Motor neuron (in vitro differentiated cells): Measurements from ENCODE around the gene INKA1. TPM values are rescaled to one million over a fixed set of nuclear protein-coding genes. Genes with fewer than 3 reads are reported as not detected.
A peak's percentile ranks its signal among the peaks of the same experiment; 100 is the strongest.
"Not testable (repeated sequence)": the region's sequence is repeated elsewhere in the genome, so short reads cannot be mapped to it uniquely, and the experiment has no call there.

Experiments
- ATAC-seq, 8 experiments: fragments of 200-7000 bp; cut with Tn5 transposase; replicated peaks in 6 of 8; 2 replicates each; pipeline ENCODE4 v1.8.0; 2021; ENCODE audit warnings: mild to moderate bottlenecking in 8 of 8, moderate library complexity in 8 of 8
- H3K27ac ChIP-seq, 2 donors: fragments of 250-450 bp; sonication (Bioruptor Pico); 2 replicates each; pipeline ENCODE4 v1.9.0; 2021; ENCODE audit warnings: antibody characterized with exemption in 2 of 2, mild to moderate bottlenecking in 2 of 2, moderate library complexity in 1 of 2
- H3K4me1 ChIP-seq, 2 donors: fragments of 250-450 bp; sonication (Bioruptor Pico); replicated peaks in 1 of 2; 2 replicates each; pipeline ENCODE4 v1.6.1; 2021; ENCODE audit warnings: antibody characterized with exemption in 2 of 2, mild to moderate bottlenecking in 2 of 2, moderate library complexity in 1 of 2
- H3K4me3 ChIP-seq, 5 donors: fragments of 250-450 bp; sonication (Bioruptor Pico); 2 replicates each; pipeline ENCODE4 v1.9.0; 2021; ENCODE audit warnings: antibody characterized with exemption in 5 of 5, mild to moderate bottlenecking in 5 of 5, moderate library complexity in 4 of 5
- WGBS, 10 experiments: fragments of 450-650 bp; shearing (Covaris generic); methylation state at CpG; one replicate each; pipeline ENCODE4 v1.0.0; 2022; 5-methylcytosine and 5-hydroxymethylcytosine counted together
- in situ Hi-C, 9 experiments: fragments of 400-800 bp; cut with MboI; loops; one replicate each; pipeline ENCODE4 v1.15.0; 2021; ENCODE audit warnings: low sequenced_read_pairs in 9 of 9, low pct_unique_long_range_greater_than_20kb in 2 of 9; ENCODE audit not compliant: unreplicated experiment in 9 of 9
- total RNA-seq, 8 experiments: library from RNA; unstranded; fragments of 300-600 nt; gene quantifications; 2 replicates each; pipeline versions ENCODE4 v1.2.3 to v1.2.4, GENCODE V29; 2022

INKA1 gene
- total RNA-seq, 8 experiments from 2014 or later = 0.81 to 3.5 (median 2.3) TPM

GRCh38 chr3:49779358-49780079 lies 23.5 kb upstream of the INKA1 start:
- in situ Hi-C loops = no loop called here
- no peak overlapping the region for H3K27ac ChIP-seq
- WGBS, 10 experiments = 70 to 100% (median 90%) methylated on average over 2 to 5 of the region's 5 CpGs
- H3K4me3 ChIP-seq = no peak overlapping the region
- no peak for ATAC-seq
- peaks cover 0 to 3% of the 10 kb centered on the region in 2 donors for H3K4me1 ChIP-seq

- Histone ChIP-seq H3K4me1 (peaks cover 6 to 8% of the 10 kb centered on the region in 2 donors), H3K27ac (no peak overlapping the region), H3K4me3 (no peak overlapping the region)
- WGBS, 10 experiments = 67 to 100% (median 88%) methylated on average over 1 to 4 of the region's 4 CpGs; no CpG with 5 or more reads in 3 of the 10 experiments
- in situ Hi-C loops = no loop called here
- peak in 3 of 8 experiments; percentile 93 to 97 (median 96) for ATAC-seq
Measured at GRCh38 chr3:49780080-49780974, 22.7 kb upstream of the INKA1 start.

- H3K4me3 ChIP-seq, H3K4me1 ChIP-seq, H3K27ac ChIP-seq, in situ Hi-C loops: not testable (repeated sequence)
- peak in 3 of 8 experiments; percentile 11 to 25 (median 24) for ATAC-seq
- WGBS, 10 experiments = 46 to 100% (median 91%) methylated on average over 3 to 9 of the region's 9 CpGs; no CpG with 5 or more reads in 1 of the 10 experiments
Measured at GRCh38 chr3:49780975-49781365, 22.1 kb upstream of the INKA1 start.

- no peak overlapping the region for H3K4me3 ChIP-seq
- H3K27ac ChIP-seq = no peak overlapping the region
- 11 to 100% (median 90%) methylated on average over 1 to 5 of the region's 5 CpGs for WGBS, 10 experiments
- in situ Hi-C loops = no loop called here
- no peak for ATAC-seq
- H3K4me1 ChIP-seq = peaks cover 7 to 8% of the 10 kb centered on the region in 2 donors
Measured at GRCh38 chr3:49781415-49782199, 21.5 kb upstream of the INKA1 start.

GRCh38 chr3:49782277-49782676 lies 20.8 kb upstream of the INKA1 start:
- H3K4me3 ChIP-seq, ATAC-seq, H3K27ac ChIP-seq, in situ Hi-C loops: not testable (repeated sequence)
- WGBS, 10 experiments = 85 to 100% (median 97%) methylated on average over 1 to 6 of the region's 9 CpGs; no CpG with 5 or more reads in 5 of the 10 experiments
- H3K4me1 ChIP-seq = peaks cover 12 to 13% of the 10 kb centered on the region in 2 donors

- Histone ChIP-seq H3K4me1 (peaks cover 22 to 23% of the 10 kb centered on the region in 2 donors), H3K4me3 (peak overlapping the region; percentile 79 to 96 (median 92)), H3K27ac (peak overlapping the region; percentile 90 to 95)
- in situ Hi-C loops = no loop called here
- ATAC-seq = peak; percentile 39 to 59 (median 46)
- 0 to 10% (median 7%) methylated on average over 1 to 17 of the region's 50 CpGs for WGBS, 10 experiments
Measured at GRCh38 chr3:49785565-49786356, 17.3 kb upstream of the INKA1 start.

- 0% methylated on average over 4 to 24 of the region's 55 CpGs; no CpG with 5 or more reads in 6 of the 10 experiments for WGBS, 10 experiments
- peak; percentile 93 to 99 (median 95) for ATAC-seq
- H3K27ac ChIP-seq = peak within 1 kb of the TSS; percentile 90 to 96
- in situ Hi-C loops = no loop called here
- H3K4me3 ChIP-seq = peak within 1 kb of the TSS; percentile 79 to 96 (median 92)
- peaks cover 29 to 30% of the 10 kb centered on the region in 2 donors for H3K4me1 ChIP-seq
Measured at GRCh38 chr3:49786357-49787181, 16.5 kb upstream of the INKA1 start, which contains the start of gene IP6K1. IP6K1 (minus strand) TSS chr3:49786542; CDS start chr3:49748040, 38,502 bp downstream.

- WGBS, 10 experiments = 80 to 100% (median 100%) methylated on average over 1 to 2 of the region's 3 CpGs; no CpG with 5 or more reads in 2 of the 10 experiments
- in situ Hi-C loops = no loop called here
- Histone ChIP-seq H3K27ac (peak overlapping the region; percentile 90 to 96), H3K4me3 (peak overlapping the region in 2 of 5 donors; percentile 96), H3K4me1 (peaks cover 29 to 33% of the 10 kb centered on the region in 2 donors)
- no peak for ATAC-seq
Measured at GRCh38 chr3:49787182-49787464, 15.9 kb upstream of the INKA1 start.

GRCh38 chr3:49787536-49787935 lies 15.5 kb upstream of the INKA1 start:
- 67 to 100% (median 100%) methylated on average over 1 to 4 of the region's 5 CpGs; no CpG with 5 or more reads in 3 of the 10 experiments for WGBS, 10 experiments
- peaks cover 29 to 33% of the 10 kb centered on the region in 2 donors for H3K4me1 ChIP-seq
- no peak overlapping the region for H3K4me3 ChIP-seq
- no peak overlapping the region for H3K27ac ChIP-seq
- in situ Hi-C loops = no loop called here
- no peak for ATAC-seq

GRCh38 chr3:49788056-49788455 lies 15.0 kb upstream of the INKA1 start:
- no peak overlapping the region for H3K4me3 ChIP-seq
- in situ Hi-C loops = no loop called here
- no peak for ATAC-seq
- no peak overlapping the region for H3K27ac ChIP-seq
- H3K4me1 ChIP-seq = peaks cover 29 to 33% of the 10 kb centered on the region in 2 donors
- WGBS, 10 experiments = 67 to 100% (median 100%) methylated on average over 1 to 2 of the region's 2 CpGs; no CpG with 5 or more reads in 4 of the 10 experiments

- peak overlapping the region; percentile 45 to 84 for H3K27ac ChIP-seq
- H3K4me3 ChIP-seq = no peak overlapping the region
- H3K4me1 ChIP-seq = peaks cover 22 to 25% of the 10 kb centered on the region in 2 donors
- peak in 5 of 8 experiments; percentile 18 to 44 (median 34) for ATAC-seq
- WGBS, 10 experiments = 0 to 100% (median 59%) methylated on average over 1 to 8 of the region's 9 CpGs; no CpG with 5 or more reads in 1 of the 10 experiments
- in situ Hi-C loops = no loop called here
Measured at GRCh38 chr3:49790626-49791411, 12.2 kb upstream of the INKA1 start.
